ENCODE results near the gene KRTAP4-8. TPM values are rescaled to one million over a fixed set of nuclear protein-coding genes. Genes with fewer than 3 reads are reported as not detected.

The KRTAP4-8 gene
- total and polyA plus RNA-seq, 2 of the 8 experiments (the other 6 are each of a cell fraction or from before 2014, with no cell fraction given), result not detected

GRCh38 chr17:41133880-41134735 lies 36.2 kb upstream of the KRTAP4-8 start (continued):
- TF ChIP-seq CTCF (IDR thresholded peaks at IDR 0.05; ENCODE audit: control extremely low read depth in 1 of 3, insufficient read depth in 1 of 3, low read depth in 1 of 3, low read length in 3 of 3), result no peak
- no peak for TF ChIP-seq ZNF274 (IDR thresholded peaks at IDR 0.05; ENCODE audit: borderline replicate concordance, extremely low read depth, low read length)
- TF ChIP-seq GTF2F1 (IDR thresholded peaks at IDR 0.05; ENCODE audit: borderline replicate concordance, low read depth, low read length), result no peak
- TF ChIP-seq MAFK (IDR thresholded peaks at IDR 0.05; ENCODE audit: low read depth, low read length), result no peak
- no peak for TF ChIP-seq BACH1 (IDR thresholded peaks at IDR 0.05; ENCODE audit: low read length)
- no peak for TF ChIP-seq KDM4A (IDR thresholded peaks at IDR 0.05; ENCODE audit: low read depth, low read length, severe bottlenecking)
- TF ChIP-seq CBX8 (IDR thresholded peaks at IDR 0.05; ENCODE audit: borderline replicate concordance, low read depth, low read length), result no peak
- no peak for TF ChIP-seq POU5F1 (IDR thresholded peaks at IDR 0.05; ENCODE audit: low read depth, low read length)
- no peak for TF ChIP-seq KDM5A (IDR thresholded peaks at IDR 0.05; ENCODE audit: low read length)
- TF ChIP-seq SP1 (IDR thresholded peaks at IDR 0.05; ENCODE audit: low read depth, low read length), result no peak
